Hematopoietic multipotent progenitor cell treated with erythropoietin and hydrocortisone succinate and interleukin-3 and kit ligand, for 4 days (in vitro differentiated cells): Measurements from ENCODE around the gene DFFA.
"Not testable (repeated sequence)": the region's sequence is repeated elsewhere in the genome, so short reads cannot be mapped to it uniquely, and the experiment has no call there.

Experiments
- DNase-seq: peaks from one replicate; pipeline ENCODE4 v3.0.0-alpha.2; 2015

DFFA gene

GRCh38 chr1:10425826-10426534 lies 46.3 kb downstream of the DFFA start:
- DNase-seq: peak; percentile 43

GRCh38 chr1:10424651-10425050 lies 47.7 kb downstream of the DFFA start:
- no peak for DNase-seq

- DNase-seq: no peak
These were observed 48.3 kb downstream of the DFFA start for GRCh38 chr1:10424034-10424433.

- no peak for DNase-seq
These were observed 50.7 kb downstream of the DFFA start for GRCh38 chr1:10421637-10422036.

GRCh38 chr1:10419351-10419750 lies 53.0 kb downstream of the DFFA start:
- DNase-seq: no peak

- not testable (repeated sequence) for DNase-seq
These were observed 53.6 kb downstream of the DFFA start for GRCh38 chr1:10418741-10419140.

GRCh38 chr1:10415967-10416366 lies 56.4 kb downstream of the DFFA start:
- DNase-seq: not testable (repeated sequence)

GRCh38 chr1:10415211-10415930 lies 57.0 kb downstream of the DFFA start:
- DNase-seq: peak; percentile 95

- no peak for DNase-seq
These were observed 65.1 kb downstream of the DFFA start for GRCh38 chr1:10407201-10407600.
